ENCODE results near the gene PPIP5K1. TPM values are rescaled to one million over a fixed set of nuclear protein-coding genes. Genes with fewer than 3 reads are reported as not detected.

Gene PPIP5K1
- 7.5 and 26.7 TPM in 2 replicates for total RNA-seq (2014; rRNA removed; shearing (Covaris generic))

GRCh38 chr15:43589778-43590466 is at the start of gene PPIP5K1:
PPIP5K1 (minus strand) TSS chr15:43590208; CDS start chr15:43584504, 5,704 bp downstream.

GRCh38 chr15:43618700-43619099 is 28.7 kb upstream of the PPIP5K1 start, which contains the start of gene STRC:
STRC (minus strand) TSS chr15:43618800; CDS start chr15:43618722, 78 bp downstream.

GRCh38 chr15:43593328-43594190 is 3.6 kb upstream of the PPIP5K1 start, which contains the start of gene CKMT1B:
CKMT1B (plus strand) TSS chr15:43594027; CDS start chr15:43594219, 192 bp downstream.

DNA sequence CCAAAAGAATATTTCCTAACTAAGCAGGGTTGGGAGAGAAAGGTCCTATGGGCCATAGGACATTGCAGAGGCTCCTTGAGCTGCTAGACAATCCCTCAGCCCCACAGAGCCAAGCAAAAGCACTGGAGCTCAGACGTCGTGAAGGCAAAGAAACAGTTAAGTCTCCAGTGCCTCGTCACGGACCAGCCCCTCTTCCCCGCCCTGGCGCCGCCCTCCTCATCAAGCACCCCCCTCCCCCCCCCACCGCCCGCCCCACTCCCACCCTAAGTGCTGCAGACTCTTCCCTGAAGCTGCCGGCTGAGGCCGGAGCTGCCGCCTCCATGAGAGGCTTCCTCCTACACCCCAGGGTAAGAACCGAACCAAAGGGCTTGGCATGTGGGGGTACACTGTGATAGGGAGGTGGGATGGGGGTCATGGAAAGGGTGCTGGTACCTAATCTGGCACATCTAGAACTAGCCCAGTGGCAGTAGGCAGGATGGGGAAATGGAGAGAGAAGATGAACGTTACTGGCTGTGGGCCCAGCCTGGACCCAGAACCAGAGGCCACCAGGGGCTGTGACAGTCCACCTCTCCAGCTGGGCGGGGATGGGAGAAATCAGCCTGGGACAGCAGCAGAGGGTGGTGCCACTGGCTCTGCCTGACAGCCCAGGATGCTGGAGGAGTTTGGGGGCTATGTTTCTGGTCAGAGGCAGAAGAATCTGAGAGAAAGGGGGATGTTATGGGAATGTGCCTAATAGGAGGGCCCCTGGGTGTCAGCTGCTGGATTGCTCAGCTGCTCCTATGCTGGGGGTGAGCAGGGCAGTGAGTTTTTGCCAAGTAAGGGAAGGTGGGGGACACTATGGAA is 72.4 kb downstream of the PPIP5K1 start, which contains the start of gene MAP1A:
MAP1A (plus strand) TSS at position 255 of the 843 bp plus-strand sequence. CDS start 3,866 bp downstream, outside the sequence.

GRCh38 chr15:43492673-43493601 is 97.1 kb downstream of the PPIP5K1 start, which contains the start of gene TP53BP1:
TP53BP1 (minus strand) TSS chr15:43493156; CDS start chr15:43493043, 113 bp downstream.

Small RNAs within 50 kb of the gene (small RNA-seq; reads per million reads assigned to genes)
- not detected for gene RNU6-554P
- not detected for gene RNU6-610P

Other genes starting within 250 kb of the PPIP5K1 start
- 21.9 and 24.0 TPM in 2 replicates for gene ZSCAN29, start 219.2 kb downstream of the PPIP5K1 start, total RNA-seq (2014; rRNA removed; shearing (Covaris generic))
- 12.4 and 12.6 TPM in 2 replicates for gene TUBGCP4, start 219.1 kb downstream of the PPIP5K1 start, total RNA-seq (2014; rRNA removed; shearing (Covaris generic))
- gene TP53BP1, start 97.1 kb downstream of the PPIP5K1 start, total RNA-seq (2014; rRNA removed; shearing (Covaris generic)), result 37.9 and 43.2 TPM in 2 replicates
- 2.2 and 2.4 TPM in 2 replicates for gene MAP1A, start 72.6 kb downstream of the PPIP5K1 start, total RNA-seq (2014; rRNA removed; shearing (Covaris generic))
- gene CKMT1B, start 3.8 kb upstream of the PPIP5K1 start, total RNA-seq (2014; rRNA removed; shearing (Covaris generic)), result 1.3 TPM in 1 of 2 replicates, not detected in the other
- 0.21 TPM in 1 of 2 replicates, not detected in the other for gene STRC, start 28.6 kb upstream of the PPIP5K1 start, total RNA-seq (2014; rRNA removed; shearing (Covaris generic))
- gene CATSPER2, start 58.6 kb upstream of the PPIP5K1 start, total RNA-seq (2014; rRNA removed; shearing (Covaris generic)), result 1.1 and 2.0 TPM in 2 replicates
- gene CKMT1A, start 103.7 kb upstream of the PPIP5K1 start, total RNA-seq (2014; rRNA removed; shearing (Covaris generic)), result 0.34 and 0.45 TPM in 2 replicates
- 99.9 and 113 TPM in 2 replicates for gene PDIA3, start 156.2 kb upstream of the PPIP5K1 start, total RNA-seq (2014; rRNA removed; shearing (Covaris generic))
- 1.2 and 1.3 TPM in 2 replicates for gene ELL3, start 186.8 kb upstream of the PPIP5K1 start, total RNA-seq (2014; rRNA removed; shearing (Covaris generic))
- gene SERF2, start 202.1 kb upstream of the PPIP5K1 start, total RNA-seq (2014; rRNA removed; shearing (Covaris generic)), result 517 and 590 TPM in 2 replicates
- 0.08 and 0.23 TPM in 2 replicates for gene SERINC4, start 210.0 kb upstream of the PPIP5K1 start, total RNA-seq (2014; rRNA removed; shearing (Covaris generic))
- gene HYPK, start 210.4 kb upstream of the PPIP5K1 start, total RNA-seq (2014; rRNA removed; shearing (Covaris generic)), result 40.3 and 59.4 TPM in 2 replicates
- gene MFAP1, start 234.5 kb upstream of the PPIP5K1 start, total RNA-seq (2014; rRNA removed; shearing (Covaris generic)), result 25.8 and 27.2 TPM in 2 replicates
- 19.4 and 27.3 TPM in 2 replicates for gene WDR76, start 236.8 kb upstream of the PPIP5K1 start, total RNA-seq (2014; rRNA removed; shearing (Covaris generic))

All from A375 (cell line).